PC-9 (cell line): ENCODE data around the gene SPOP. TPM values are rescaled to one million over a fixed set of nuclear protein-coding genes. Genes with fewer than 3 reads are reported as not detected.
"Not testable (repeated sequence)": the region's sequence is repeated elsewhere in the genome, so short reads cannot be mapped to it uniquely, and the experiment has no call there.

Experiments
- BruUV-seq: library from RNA; stranded (reverse); fragments of 400-500 nt; replicated peaks from 2 replicates; lab custom pipeline; 2021; lab: Mats Ljungman, UMichigan
- CTCF ChIA-PET: fragments of 300-600 bp; sonication (Branson Sonifier 250); formaldehyde crosslinking; loops from one replicate; lab custom pipeline; 2022; ENCODE audit warnings: antibody characterized with exemption; lab: Charles Lee
- POLR2A ChIA-PET: fragments of 300-600 bp; sonication (Branson Sonifier 250); formaldehyde crosslinking; loops from one replicate; lab custom pipeline; 2022; ENCODE audit warnings: antibody characterized with exemption; ENCODE audit not compliant: unreplicated experiment; lab: Charles Lee
- DNase-seq, 2 experiments: peaks; one replicate each; pipeline versions ENCODE4 v3.0.0 to v3.0.0-alpha.2; 2015 to 2022; ENCODE audit warnings: mixed read lengths in 1 of 2
- H2AFZ ChIP-seq: fragments of 200-600 bp; sonication (generic); 2 replicates; pipeline ENCODE4 v1.8.1; 2017; ENCODE audit warnings: antibody characterized with exemption
- H3F3A ChIP-seq: fragments of 200-600 bp; sonication (generic); 2 replicates; pipeline ENCODE4 v1.8.1; 2017; ENCODE audit warnings: antibody characterized with exemption, mild to moderate bottlenecking, low read depth; ENCODE audit not compliant: insufficient read depth
- H3K27ac ChIP-seq: fragments of 200-600 bp; sonication (generic); 2 replicates; pipeline ENCODE4 v1.6.1; 2016; ENCODE audit warnings: mixed run types
- H3K27me3 ChIP-seq: fragments of 200-600 bp; sonication (generic); 2 replicates; pipeline ENCODE4 v1.6.1; 2016; ENCODE audit warnings: low read depth, mixed run types; ENCODE audit not compliant: insufficient read depth
- H3K36me3 ChIP-seq: fragments of 200-600 bp; sonication (generic); 2 replicates; pipeline ENCODE4 v1.6.1; 2016; ENCODE audit warnings: low read depth, mixed run types
- H3K4me1 ChIP-seq: fragments of 200-600 bp; sonication (generic); replicated peaks from 2 replicates; pipeline ENCODE4 v1.6.1; 2016; ENCODE audit warnings: mixed run types; ENCODE audit not compliant: insufficient read depth
- H3K4me2 ChIP-seq: fragments of 200-600 bp; sonication (generic); 2 replicates; pipeline ENCODE4 v1.6.1; 2017; ENCODE audit warnings: mixed run types
- H3K4me3 ChIP-seq: fragments of 200-600 bp; sonication (generic); 2 replicates; pipeline ENCODE4 v1.6.1; 2016; ENCODE audit warnings: mixed run types
- H3K79me2 ChIP-seq: fragments of 200-600 bp; sonication (generic); 2 replicates; pipeline ENCODE4 v1.6.1; 2017; ENCODE audit warnings: low read depth, mixed run types
- H3K9me2 ChIP-seq: fragments of 200-600 bp; sonication (generic); 2 replicates; pipeline ENCODE4 v1.8.1; 2017; ENCODE audit warnings: mild to moderate bottlenecking; ENCODE audit not compliant: insufficient read depth
- H3K9me3 ChIP-seq: fragments of 200-600 bp; sonication (generic); 2 replicates; pipeline ENCODE4 v1.8.1; 2016; ENCODE audit warnings: low read depth; ENCODE audit not compliant: insufficient read depth
- H4K20me1 ChIP-seq: fragments of 200-600 bp; sonication (generic); 2 replicates; pipeline ENCODE4 v1.8.1; 2017; ENCODE audit not compliant: insufficient read depth
- EZH2 ChIP-seq: fragments of 200-600 bp; sonication (generic); IDR thresholded peaks from 2 replicates; pipeline ENCODE4 v1.8.0; 2017; ENCODE audit warnings: antibody characterized with exemption, low read depth
- intact Hi-C: fragments of 100-400 bp; cut with micrococcal nuclease; formaldehyde crosslinking; loops from one replicate; pipeline ENCODE4 v1.10.0; 2022; ENCODE audit not compliant: unreplicated experiment
- total RNA-seq: library from RNA; stranded (reverse); gene quantifications from 2 replicates; pipeline ENCODE4 v1.2.3, GENCODE V29; 2021
- TF ChIP-seq, protein P1 (sequence below): fragments of 200-600 bp; sonication (generic); conservative IDR thresholded peaks from 2 replicates; pipeline ENCODE4 v1.6.1; 2017; ENCODE audit warnings: mixed run types, antibody characterized with exemption, mild to moderate bottlenecking, moderate library complexity

SPOP gene
- total RNA-seq, 1 experiment from 2014 or later, result 41.7 TPM

DNA sequence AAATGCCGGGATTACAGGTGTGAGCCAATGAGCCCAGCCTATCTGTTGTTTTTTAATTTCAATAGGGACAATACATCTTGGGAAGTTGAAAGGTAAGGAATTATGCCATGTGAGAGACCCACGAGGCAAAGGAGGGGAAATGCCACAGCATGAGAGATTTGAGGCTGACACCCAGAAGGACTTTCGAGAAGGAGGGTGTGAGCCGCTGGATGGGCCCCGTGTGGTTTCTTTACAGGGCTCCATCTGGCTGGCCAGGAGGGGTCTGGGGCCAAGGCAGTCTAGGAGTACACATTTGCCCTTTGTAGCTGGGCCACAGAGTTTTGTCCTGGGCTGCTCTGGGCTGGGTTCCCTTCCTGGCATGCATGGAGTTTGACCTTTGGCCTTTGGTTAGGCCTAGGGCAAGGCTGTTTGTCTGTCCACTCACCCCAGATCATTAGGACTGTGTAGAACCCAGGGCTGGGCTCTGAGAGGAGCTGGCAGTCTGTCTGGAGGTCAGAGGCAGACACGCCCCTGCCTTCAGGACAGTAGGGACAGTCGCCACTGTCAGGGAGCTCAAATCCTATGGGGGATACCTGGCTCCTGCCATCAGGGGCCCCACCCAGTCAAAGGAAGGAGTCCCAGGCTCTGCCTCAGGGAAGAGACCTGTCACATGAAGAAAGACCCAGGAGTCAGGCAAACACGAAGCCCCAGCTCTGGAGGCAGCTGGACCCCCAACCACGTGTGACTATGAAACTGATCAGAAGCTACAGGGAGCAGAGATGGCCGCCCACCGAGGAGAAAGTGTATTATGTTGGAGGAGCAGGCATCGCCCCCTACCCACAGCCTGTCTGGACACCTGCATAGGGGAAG is 126.5 kb downstream of the SPOP start:
- H2AFZ ChIP-seq, result no peak overlapping the region
- no peaks in the 10 kb centered on the region for H3K4me1 ChIP-seq
- no TSS peak for BruUV-seq
- TF ChIP-seq EZH2, result no peak
- TF ChIP-seq, protein P1, sequence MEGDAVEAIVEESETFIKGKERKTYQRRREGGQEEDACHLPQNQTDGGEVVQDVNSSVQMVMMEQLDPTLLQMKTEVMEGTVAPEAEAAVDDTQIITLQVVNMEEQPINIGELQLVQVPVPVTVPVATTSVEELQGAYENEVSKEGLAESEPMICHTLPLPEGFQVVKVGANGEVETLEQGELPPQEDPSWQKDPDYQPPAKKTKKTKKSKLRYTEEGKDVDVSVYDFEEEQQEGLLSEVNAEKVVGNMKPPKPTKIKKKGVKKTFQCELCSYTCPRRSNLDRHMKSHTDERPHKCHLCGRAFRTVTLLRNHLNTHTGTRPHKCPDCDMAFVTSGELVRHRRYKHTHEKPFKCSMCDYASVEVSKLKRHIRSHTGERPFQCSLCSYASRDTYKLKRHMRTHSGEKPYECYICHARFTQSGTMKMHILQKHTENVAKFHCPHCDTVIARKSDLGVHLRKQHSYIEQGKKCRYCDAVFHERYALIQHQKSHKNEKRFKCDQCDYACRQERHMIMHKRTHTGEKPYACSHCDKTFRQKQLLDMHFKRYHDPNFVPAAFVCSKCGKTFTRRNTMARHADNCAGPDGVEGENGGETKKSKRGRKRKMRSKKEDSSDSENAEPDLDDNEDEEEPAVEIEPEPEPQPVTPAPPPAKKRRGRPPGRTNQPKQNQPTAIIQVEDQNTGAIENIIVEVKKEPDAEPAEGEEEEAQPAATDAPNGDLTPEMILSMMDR, result no peak
- H3K9me2 ChIP-seq, result no peaks in the 10 kb centered on the region
- peaks cover 4% of the 10 kb centered on the region; the same call in 1 of the 2 replicates for H3K27me3 ChIP-seq
- no peaks in the 10 kb centered on the region for H3K79me2 ChIP-seq
- intact Hi-C loops, result no loop called here
- H3K27ac ChIP-seq, result no peak overlapping the region
- no peak overlapping the region for H3K4me3 ChIP-seq
- H3K9me3 ChIP-seq, result no peaks in the 10 kb centered on the region
- DNase-seq, result no peak
- H3F3A ChIP-seq, result no peaks in the 10 kb centered on the region
- H4K20me1 ChIP-seq, result no peaks in the 10 kb centered on the region
- ChIA-PET POLR2A (no interaction called here), CTCF (no interaction called here)
- H3K36me3 ChIP-seq, result no peaks in the 10 kb centered on the region
- no peak overlapping the region for H3K4me2 ChIP-seq

DNA sequence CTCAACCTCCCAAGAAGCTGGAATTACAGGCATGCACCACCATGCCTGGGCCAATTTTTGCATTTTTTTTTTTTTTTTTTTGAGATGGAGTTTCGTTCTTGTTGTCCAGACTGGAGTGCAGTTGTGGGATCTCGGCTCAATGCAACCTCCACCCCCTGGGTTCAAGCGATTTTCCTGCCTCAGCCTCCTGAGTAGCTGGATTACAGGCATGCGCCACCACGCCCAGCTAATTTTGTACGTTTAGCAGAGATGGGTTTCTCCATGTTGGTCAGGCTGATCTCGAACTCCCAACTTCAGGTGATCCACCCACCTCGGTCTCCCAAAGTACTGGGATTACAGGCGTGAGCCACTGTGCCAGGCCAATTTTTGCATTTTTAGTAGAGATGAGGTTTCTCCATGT is 127.1 kb downstream of the SPOP start:
- H3K27ac ChIP-seq, H3K9me3 ChIP-seq, H3K4me2 ChIP-seq, H3K36me3 ChIP-seq, H3K4me1 ChIP-seq, H4K20me1 ChIP-seq, H3K27me3 ChIP-seq, BruUV-seq, H2AFZ ChIP-seq, H3F3A ChIP-seq, DNase-seq, POLR2A ChIA-PET, CTCF ChIA-PET, intact Hi-C loops, H3K4me3 ChIP-seq, H3K9me2 ChIP-seq, H3K79me2 ChIP-seq: not testable (repeated sequence)

DNA sequence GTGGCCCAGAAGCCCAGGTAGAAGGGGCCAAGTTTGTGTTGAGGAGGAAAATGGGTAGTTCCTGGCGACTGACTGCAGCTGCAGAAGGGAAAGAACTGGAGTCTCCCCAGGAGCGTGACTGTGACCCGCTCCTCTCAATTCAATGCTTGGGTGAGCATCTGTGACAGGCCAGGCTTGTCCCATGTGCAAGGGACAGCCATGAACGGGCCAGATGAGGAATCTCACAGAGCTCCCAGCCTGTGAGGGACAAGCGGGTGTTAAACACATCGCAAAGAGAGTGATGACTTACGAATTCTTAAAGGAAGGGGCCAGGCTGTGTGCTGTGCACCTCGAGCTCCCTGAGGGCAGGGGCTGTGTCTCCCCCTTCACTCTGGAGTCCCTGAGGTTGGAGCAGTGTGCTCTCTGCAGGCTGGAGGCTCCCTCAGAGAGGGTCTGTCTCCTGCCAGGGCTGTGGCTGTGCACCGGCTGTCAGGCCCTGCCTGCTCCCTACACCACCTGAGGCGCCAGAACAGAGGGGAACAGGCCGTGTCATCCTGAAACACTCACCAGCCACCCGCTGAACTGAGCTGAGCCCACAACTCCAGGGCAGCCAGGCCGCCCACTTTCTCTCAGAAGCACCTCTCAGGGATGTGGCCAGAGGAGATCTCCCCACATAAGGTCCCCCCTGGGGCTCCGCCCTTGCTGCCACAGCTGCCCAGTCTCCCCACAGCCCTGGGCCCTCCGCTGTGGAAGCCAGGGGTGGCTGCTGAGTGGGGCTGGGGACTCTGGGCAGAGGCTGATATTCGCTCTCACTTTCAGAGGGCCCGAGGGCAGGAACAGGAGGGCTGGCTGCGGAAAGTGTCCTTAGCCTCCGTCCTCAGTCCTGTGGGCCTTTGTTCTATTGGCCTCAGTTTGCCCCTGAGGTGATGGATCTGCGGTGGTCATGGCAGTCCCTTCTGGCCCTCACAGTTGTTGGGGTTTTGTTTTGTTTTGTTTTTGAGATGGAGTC is 127.9 kb downstream of the SPOP start:
- TF ChIP-seq, protein P1, result no peak
- TF ChIP-seq EZH2, result no peak
- no peak overlapping the region for H3K4me2 ChIP-seq
- H3K9me3 ChIP-seq, result no peaks in the 10 kb centered on the region
- DNase-seq, result no peak
- no peaks in the 10 kb centered on the region for H3K9me2 ChIP-seq
- intact Hi-C loops, result loop anchor here (2.0 kb wide), 2 partner anchors 53 to 235 kb away; no protein-coding TSS in a partner anchor
- ChIA-PET POLR2A (no interaction called here), CTCF (interaction anchor here (0.5 to 0.6 kb wide), 2 partner anchors 137 to 601 kb away, joined by 3 read pairs; no protein-coding TSS in a partner anchor)
- peaks cover 6% of the 10 kb centered on the region; the same call in 1 of the 2 replicates for H3K27me3 ChIP-seq
- H3K4me1 ChIP-seq, result no peaks in the 10 kb centered on the region
- no peaks in the 10 kb centered on the region for H4K20me1 ChIP-seq
- H3K36me3 ChIP-seq, result no peaks in the 10 kb centered on the region
- H2AFZ ChIP-seq, result no peak overlapping the region
- H3K27ac ChIP-seq, result no peak overlapping the region
- no peaks in the 10 kb centered on the region for H3F3A ChIP-seq
- H3K4me3 ChIP-seq, result no peak overlapping the region
- H3K79me2 ChIP-seq, result no peaks in the 10 kb centered on the region
- BruUV-seq, result no TSS peak
